ENCODE results near the gene MTURN. TPM values are rescaled to one million over a fixed set of nuclear protein-coding genes. Genes with fewer than 3 reads are reported as not detected.

The MTURN gene
- total RNA-seq, 1 donor from 2014 or later: 24.2 TPM

GRCh38 chr7:30155481-30155880, 20.7 kb downstream of the MTURN start:
- H3K27ac Mint-ChIP-seq: no peak overlapping the region
- H3K4me3 Mint-ChIP-seq: no peak overlapping the region
- H3K4me1 Mint-ChIP-seq: peaks cover 7% of the 10 kb centered on the region
- DNase-seq (ENCODE audit: low spot score in 2 of 2, unreplicated experiment in 2 of 2): no peak
- TF ChIP-seq, protein P1, sequence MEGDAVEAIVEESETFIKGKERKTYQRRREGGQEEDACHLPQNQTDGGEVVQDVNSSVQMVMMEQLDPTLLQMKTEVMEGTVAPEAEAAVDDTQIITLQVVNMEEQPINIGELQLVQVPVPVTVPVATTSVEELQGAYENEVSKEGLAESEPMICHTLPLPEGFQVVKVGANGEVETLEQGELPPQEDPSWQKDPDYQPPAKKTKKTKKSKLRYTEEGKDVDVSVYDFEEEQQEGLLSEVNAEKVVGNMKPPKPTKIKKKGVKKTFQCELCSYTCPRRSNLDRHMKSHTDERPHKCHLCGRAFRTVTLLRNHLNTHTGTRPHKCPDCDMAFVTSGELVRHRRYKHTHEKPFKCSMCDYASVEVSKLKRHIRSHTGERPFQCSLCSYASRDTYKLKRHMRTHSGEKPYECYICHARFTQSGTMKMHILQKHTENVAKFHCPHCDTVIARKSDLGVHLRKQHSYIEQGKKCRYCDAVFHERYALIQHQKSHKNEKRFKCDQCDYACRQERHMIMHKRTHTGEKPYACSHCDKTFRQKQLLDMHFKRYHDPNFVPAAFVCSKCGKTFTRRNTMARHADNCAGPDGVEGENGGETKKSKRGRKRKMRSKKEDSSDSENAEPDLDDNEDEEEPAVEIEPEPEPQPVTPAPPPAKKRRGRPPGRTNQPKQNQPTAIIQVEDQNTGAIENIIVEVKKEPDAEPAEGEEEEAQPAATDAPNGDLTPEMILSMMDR (IDR thresholded peaks at IDR 0.05; ENCODE audit: unreplicated experiment): no peak
- peaks cover 4% of the 10 kb centered on the region for H3K36me3 Mint-ChIP-seq
- H3K27me3 Mint-ChIP-seq (ENCODE audit: low read depth): no peaks in the 10 kb centered on the region
- H3K9me3 Mint-ChIP-seq: no peaks in the 10 kb centered on the region

DNA sequence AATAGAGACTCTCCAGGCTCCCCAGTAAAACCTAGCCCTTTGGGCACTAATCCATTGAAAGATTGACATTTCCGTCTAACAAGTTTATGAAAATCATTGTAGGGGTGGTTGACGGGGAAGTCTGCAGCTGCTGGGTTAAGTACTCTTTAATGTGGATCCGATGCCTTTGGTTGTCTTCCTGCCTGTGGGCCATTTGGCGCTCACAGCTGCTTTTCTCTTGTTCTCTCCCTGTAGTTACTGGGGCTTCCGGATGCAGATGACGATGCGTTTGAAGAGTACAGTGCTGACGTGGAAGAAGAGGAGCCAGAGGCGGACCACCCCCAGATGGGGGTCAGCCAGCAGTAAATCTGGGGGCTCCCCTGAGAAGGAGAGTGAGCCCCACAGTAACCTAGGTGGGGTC, 22.4 kb downstream of the MTURN start:
- Mint-ChIP-seq H3K4me1 (peaks cover 10% of the 10 kb centered on the region), H3K9me3 (no peaks in the 10 kb centered on the region), H3K27me3 (ENCODE audit: low read depth) (no peaks in the 10 kb centered on the region), H3K4me3 (no peak overlapping the region), H3K27ac (no peak overlapping the region), H3K36me3 (peaks cover 4% of the 10 kb centered on the region)
- DNase-seq (ENCODE audit: low spot score in 2 of 2, unreplicated experiment in 2 of 2): no peak
- TF ChIP-seq, protein P1 (IDR thresholded peaks at IDR 0.05; ENCODE audit: unreplicated experiment): no peak

DNA sequence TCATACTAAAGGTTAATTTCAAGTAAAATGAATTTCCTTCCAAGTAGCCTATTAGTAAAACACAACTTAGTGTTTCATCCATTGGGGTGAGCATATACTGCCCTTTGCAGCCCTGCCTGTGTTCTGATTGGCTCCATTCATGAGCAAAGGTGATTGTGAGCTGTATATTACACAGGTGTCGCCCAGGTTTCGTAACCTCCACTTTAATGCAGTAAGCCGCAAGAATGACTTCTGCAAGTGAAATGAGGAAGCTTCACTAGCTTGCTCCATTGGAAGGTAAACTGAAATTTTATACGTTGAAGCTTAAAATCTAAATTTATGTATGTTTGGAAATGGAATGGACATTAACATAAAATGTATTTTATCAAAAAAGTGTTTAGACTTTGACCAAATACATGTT, 24.4 kb downstream of the MTURN start:
- DNase-seq (ENCODE audit: low spot score in 2 of 2, unreplicated experiment in 2 of 2): no peak
- Mint-ChIP-seq H3K4me3 (no peak overlapping the region), H3K36me3 (peaks cover 4% of the 10 kb centered on the region), H3K9me3 (no peaks in the 10 kb centered on the region), H3K27ac (no peak overlapping the region), H3K27me3 (ENCODE audit: low read depth) (no peaks in the 10 kb centered on the region), H3K4me1 (peaks cover 14% of the 10 kb centered on the region)
- TF ChIP-seq, protein P1 (IDR thresholded peaks at IDR 0.05; ENCODE audit: unreplicated experiment): no peak

DNA sequence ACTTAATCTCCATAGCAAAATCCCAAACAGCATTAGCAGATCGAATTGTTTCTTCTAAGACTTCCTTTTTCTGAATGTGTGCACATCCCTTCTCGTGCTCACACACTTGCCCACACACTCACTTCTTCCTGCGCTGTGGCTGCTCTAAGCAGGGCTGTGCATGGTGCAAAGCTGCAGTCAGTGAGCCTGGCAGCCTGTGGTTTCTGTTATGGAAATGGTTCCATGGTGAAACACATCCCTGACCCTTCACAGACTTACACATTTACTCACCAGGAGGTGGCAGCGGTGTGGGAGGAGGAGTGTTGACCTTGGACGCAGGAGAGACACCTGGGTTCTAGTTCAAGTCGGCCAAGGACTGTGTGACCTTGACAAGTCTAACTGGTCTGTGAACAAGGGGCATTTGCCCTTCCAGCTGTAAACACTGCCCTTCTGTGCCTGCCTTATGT, 24.9 kb downstream of the MTURN start:
- Mint-ChIP-seq H3K36me3 (peaks cover 4% of the 10 kb centered on the region), H3K4me1 (peaks cover 18% of the 10 kb centered on the region), H3K9me3 (no peaks in the 10 kb centered on the region), H3K4me3 (no peak overlapping the region), H3K27ac (no peak overlapping the region), H3K27me3 (ENCODE audit: low read depth) (no peaks in the 10 kb centered on the region)
- no peak for DNase-seq (ENCODE audit: low spot score in 2 of 2, unreplicated experiment in 2 of 2)
- TF ChIP-seq, protein P1 (IDR thresholded peaks at IDR 0.05; ENCODE audit: unreplicated experiment): no peak

DNA sequence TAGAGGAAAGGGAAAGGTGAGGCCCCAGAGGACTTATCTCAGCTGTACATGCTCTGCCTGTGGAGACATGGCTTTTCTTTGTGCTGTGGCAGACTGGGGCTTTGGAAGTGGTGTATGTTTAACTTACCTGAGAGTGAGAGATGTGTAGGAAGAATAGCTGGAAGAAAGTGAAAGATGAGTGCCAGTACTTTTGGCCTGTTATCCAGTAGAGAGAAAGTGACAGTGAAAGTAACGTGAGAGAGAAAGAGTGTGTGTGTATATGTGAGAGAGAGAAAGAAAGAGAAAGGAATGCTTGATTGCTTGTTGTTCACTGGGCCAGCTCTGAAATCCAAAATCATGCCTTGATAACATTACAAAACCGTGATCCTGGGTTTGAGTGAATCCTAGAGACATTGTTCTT, 25.5 kb downstream of the MTURN start:
- Mint-ChIP-seq H3K4me1 (peaks cover 19% of the 10 kb centered on the region), H3K27ac (no peak overlapping the region)

More for the DNA sequence above, 25.5 kb downstream of the MTURN start:
- DNase-seq (ENCODE audit: low spot score in 2 of 2, unreplicated experiment in 2 of 2): no peak
- Mint-ChIP-seq H3K4me3 (no peak overlapping the region), H3K36me3 (peaks cover 4% of the 10 kb centered on the region), H3K27me3 (ENCODE audit: low read depth) (no peaks in the 10 kb centered on the region), H3K9me3 (no peaks in the 10 kb centered on the region)
- TF ChIP-seq, protein P1 (IDR thresholded peaks at IDR 0.05; ENCODE audit: unreplicated experiment): no peak

All from mesothelial cell of epicardium (in vitro differentiated cells).